Thyroid gland (tissue), 4 donors: ENCODE data around the gene PLEKHG3. TPM values are rescaled to one million over a fixed set of nuclear protein-coding genes. Genes with fewer than 3 reads are reported as not detected.

Experiments used
- DNase-seq, 2 donors: peaks; one replicate each; pipeline ENCODE4 v3.0.0-alpha.2; 2019
- H3K27ac ChIP-seq, 3 donors: fragments of 200-600 bp; sonication (generic); 1 replicate in 2 of 3; 2 replicates in 1 of 3; pipeline ENCODE4 v1.5.1; 2016 to 2019; ENCODE audit warnings: mild to moderate bottlenecking in 1 of 3, moderate library complexity in 1 of 3
- H3K27me3 ChIP-seq: fragments of 200-600 bp; sonication (generic); one replicate; pipeline ENCODE4 v1.5.1; 2019
- H3K36me3 ChIP-seq, 2 donors: fragments of 200-600 bp; sonication (generic); one replicate each; pipeline ENCODE4 v1.5.1; 2016 to 2019
- H3K4me1 ChIP-seq, 2 donors: fragments of 200-600 bp; sonication (generic); one replicate each; pipeline ENCODE4 v1.5.1; 2017 to 2019
- H3K4me3 ChIP-seq, 3 donors: fragments of 200-600 bp; sonication (generic); replicated peaks in 1 of 3; 1 replicate in 2 of 3; 2 replicates in 1 of 3; pipeline ENCODE4 v1.5.1; 2016; ENCODE audit warnings: mild to moderate bottlenecking in 1 of 3
- H3K9me3 ChIP-seq: fragments of 200-600 bp; sonication (generic); one replicate; pipeline ENCODE4 v1.5.1; 2017
- POLR2A ChIP-seq, 2 donors: fragments of 450-650 bp; IDR thresholded peaks; one replicate each; pipeline ENCODE4 v1.6.1; 2017; ENCODE audit warnings: antibody characterized with exemption in 2 of 2, mild to moderate bottlenecking in 2 of 2, moderate library complexity in 1 of 2
- WGBS, 2 donors: methylation state at CpG; one replicate each; pipeline ENCODE4 v1.1.5; 2017; 5-methylcytosine and 5-hydroxymethylcytosine counted together
- intact Hi-C: fragments of 100-400 bp; cut with DNase I; formaldehyde crosslinking; loops from one replicate; pipeline ENCODE4 v1.15.1; 2023
- total RNA-seq, 4 donors: library from RNA; depleted of rRNA; stranded (reverse); fragments of >200 nt; gene quantifications; one replicate each; pipeline ENCODE4 v1.2.3, GENCODE V29; 2016
- TF ChIP-seq, protein P1 (sequence below), 6 experiments: fragments of 200-600 bp in 3 of 6; fragments of 450-650 bp in 3 of 6; sonication (generic) in 3 of 6; IDR thresholded peaks; one replicate each; pipeline ENCODE4 v1.5.1; 2016 to 2019; ENCODE audit warnings: antibody characterized with exemption in 6 of 6, mild to moderate bottlenecking in 2 of 6, inconsistent platforms in 1 of 6, moderate library complexity in 1 of 6

The PLEKHG3 gene
- total RNA-seq, 4 donors from 2014 or later: 41.0 to 83.0 (median 54.6) TPM

DNA sequence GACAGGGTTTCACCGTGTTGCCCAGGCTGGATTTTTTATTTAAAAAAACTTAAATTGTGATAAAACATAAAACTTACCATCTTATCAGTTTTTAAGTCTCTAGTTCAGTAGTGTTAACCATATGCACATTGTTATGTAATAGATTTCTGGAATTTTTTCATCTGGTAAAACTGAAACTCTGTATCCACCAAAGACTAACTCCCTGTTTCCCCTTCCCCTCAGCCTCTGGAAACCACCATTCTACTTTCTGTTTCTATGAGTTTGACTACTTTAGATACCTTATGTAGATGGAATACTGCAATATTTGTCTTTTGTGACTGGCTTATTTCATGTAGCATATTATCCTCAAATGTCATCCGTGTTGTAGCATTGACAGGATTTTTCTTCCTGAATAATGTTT lies 12.8 kb upstream of the PLEKHG3 start:
- TF ChIP-seq, protein P1, sequence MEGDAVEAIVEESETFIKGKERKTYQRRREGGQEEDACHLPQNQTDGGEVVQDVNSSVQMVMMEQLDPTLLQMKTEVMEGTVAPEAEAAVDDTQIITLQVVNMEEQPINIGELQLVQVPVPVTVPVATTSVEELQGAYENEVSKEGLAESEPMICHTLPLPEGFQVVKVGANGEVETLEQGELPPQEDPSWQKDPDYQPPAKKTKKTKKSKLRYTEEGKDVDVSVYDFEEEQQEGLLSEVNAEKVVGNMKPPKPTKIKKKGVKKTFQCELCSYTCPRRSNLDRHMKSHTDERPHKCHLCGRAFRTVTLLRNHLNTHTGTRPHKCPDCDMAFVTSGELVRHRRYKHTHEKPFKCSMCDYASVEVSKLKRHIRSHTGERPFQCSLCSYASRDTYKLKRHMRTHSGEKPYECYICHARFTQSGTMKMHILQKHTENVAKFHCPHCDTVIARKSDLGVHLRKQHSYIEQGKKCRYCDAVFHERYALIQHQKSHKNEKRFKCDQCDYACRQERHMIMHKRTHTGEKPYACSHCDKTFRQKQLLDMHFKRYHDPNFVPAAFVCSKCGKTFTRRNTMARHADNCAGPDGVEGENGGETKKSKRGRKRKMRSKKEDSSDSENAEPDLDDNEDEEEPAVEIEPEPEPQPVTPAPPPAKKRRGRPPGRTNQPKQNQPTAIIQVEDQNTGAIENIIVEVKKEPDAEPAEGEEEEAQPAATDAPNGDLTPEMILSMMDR (IDR thresholded peaks at IDR 0.05): no peak
- no peaks in the 10 kb centered on the region for H3K36me3 ChIP-seq
- H3K9me3 ChIP-seq: no peaks in the 10 kb centered on the region
- 93 to 94% methylated on average over 2 of the region's 2 CpGs for WGBS, 2 donors
- peaks cover 3 to 7% of the 10 kb centered on the region in 2 donors for H3K4me1 ChIP-seq
- DNase-seq: no peak
- no peak overlapping the region for H3K4me3 ChIP-seq
- intact Hi-C loops: no loop called here
- no peak overlapping the region for H3K27ac ChIP-seq
- no peaks in the 10 kb centered on the region for H3K27me3 ChIP-seq

DNA sequence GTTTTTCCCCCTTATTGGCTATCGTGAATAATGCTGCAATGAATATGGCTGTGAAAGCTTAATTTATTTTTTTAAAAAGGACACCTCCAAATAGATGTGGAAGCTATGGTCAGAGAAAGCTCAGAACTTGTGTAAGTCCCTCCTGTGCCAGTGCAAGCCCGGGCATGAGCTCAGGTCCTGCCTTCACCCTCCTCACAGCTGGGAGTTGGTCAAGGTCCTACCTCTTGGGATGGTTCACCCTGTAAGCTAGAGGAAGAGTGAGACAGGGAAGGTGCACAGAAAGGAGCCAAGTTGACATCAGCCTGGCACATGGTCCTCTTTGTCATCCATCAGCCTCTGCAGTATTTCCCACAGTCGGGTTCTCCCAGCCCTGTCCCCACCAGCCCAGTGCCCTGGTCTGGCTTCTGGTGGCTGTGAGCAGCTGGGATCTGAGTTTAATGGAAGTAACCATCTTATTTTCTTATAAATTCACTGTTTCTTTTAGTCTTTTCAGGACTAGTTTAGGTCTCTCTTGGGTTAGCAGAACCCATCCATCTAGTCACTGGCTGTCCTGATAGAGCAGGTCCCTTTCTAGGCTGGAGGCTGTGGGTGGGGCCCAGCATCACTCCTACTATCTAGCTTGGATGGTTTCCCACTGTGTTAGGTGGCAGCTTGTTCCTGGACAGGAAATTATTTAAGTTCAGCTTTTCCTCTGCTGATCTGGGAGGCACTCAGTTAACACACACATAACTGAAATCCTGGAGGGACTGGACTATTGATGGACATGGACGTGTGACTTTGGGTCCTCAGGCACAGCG lies 11.8 kb upstream of the PLEKHG3 start:
- intact Hi-C loops: no loop called here
- TF ChIP-seq POLR2A (IDR thresholded peaks at IDR 0.05): no peak
- TF ChIP-seq, protein P1 (IDR thresholded peaks at IDR 0.05): no peak
- DNase-seq: no peak

DNA sequence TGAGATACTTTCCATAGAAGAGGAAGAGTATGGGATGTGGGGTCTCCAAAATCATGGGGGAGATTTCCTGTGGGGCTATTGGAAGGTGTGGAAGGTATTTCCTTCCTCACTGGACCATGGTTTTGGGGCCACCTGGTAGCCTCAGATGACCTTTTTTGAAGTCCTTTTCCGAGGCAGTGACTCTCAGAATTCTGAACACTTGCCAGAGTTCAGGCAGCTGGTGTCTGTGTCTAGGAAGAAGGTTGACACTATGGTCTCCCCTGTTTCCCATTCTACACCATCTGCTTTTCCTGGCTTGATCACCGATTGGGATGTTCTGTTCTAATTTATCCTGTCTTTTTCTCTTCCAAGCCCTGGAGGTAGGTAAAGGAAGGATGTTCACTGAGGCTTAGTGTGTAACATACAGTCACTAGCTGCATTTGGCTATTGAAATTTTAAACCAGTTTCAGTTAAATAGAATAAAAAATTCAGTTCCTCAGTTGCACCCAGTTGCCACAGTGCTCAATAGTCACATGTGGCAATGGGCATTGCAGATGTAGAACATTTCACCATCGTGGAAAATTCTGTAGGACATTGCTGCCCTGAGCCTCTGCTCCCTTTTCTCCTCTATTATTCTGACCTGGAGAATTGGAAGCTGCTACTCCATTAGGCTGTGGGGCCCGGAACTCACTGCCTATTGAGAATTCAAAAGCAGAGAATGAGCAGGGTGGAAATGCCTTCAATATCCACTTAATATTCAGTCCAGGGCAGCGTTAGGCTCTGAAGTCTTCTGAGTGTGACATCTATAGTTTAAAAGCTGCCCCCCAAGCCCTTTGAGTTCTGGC lies 11.0 kb upstream of the PLEKHG3 start:
- no peak for DNase-seq
- no peaks in the 10 kb centered on the region for H3K36me3 ChIP-seq
- H3K4me3 ChIP-seq: no peak overlapping the region
- peak overlapping the region in 1 of 3 donors; percentile 46 for H3K27ac ChIP-seq
- intact Hi-C loops: no loop called here
- peaks cover 12 to 15% of the 10 kb centered on the region in 2 donors for H3K4me1 ChIP-seq
- no peaks in the 10 kb centered on the region for H3K27me3 ChIP-seq
- H3K9me3 ChIP-seq: no peaks in the 10 kb centered on the region
- 67 to 83% methylated on average over 5 of the region's 5 CpGs for WGBS, 2 donors
- TF ChIP-seq, protein P1 (IDR thresholded peaks at IDR 0.05): no peak
- no peak for TF ChIP-seq POLR2A (IDR thresholded peaks at IDR 0.05)

More for the DNA sequence above, 11.8 kb upstream of the PLEKHG3 start:
- no peak overlapping the region for H3K4me3 ChIP-seq
- WGBS, 2 donors: 90 to 92% methylated on average over 5 of the region's 5 CpGs
- no peak overlapping the region for H3K27ac ChIP-seq
- no peaks in the 10 kb centered on the region for H3K36me3 ChIP-seq
- H3K9me3 ChIP-seq: no peaks in the 10 kb centered on the region
- H3K27me3 ChIP-seq: no peaks in the 10 kb centered on the region
- H3K4me1 ChIP-seq: peaks cover 12 to 15% of the 10 kb centered on the region in 2 donors

DNA sequence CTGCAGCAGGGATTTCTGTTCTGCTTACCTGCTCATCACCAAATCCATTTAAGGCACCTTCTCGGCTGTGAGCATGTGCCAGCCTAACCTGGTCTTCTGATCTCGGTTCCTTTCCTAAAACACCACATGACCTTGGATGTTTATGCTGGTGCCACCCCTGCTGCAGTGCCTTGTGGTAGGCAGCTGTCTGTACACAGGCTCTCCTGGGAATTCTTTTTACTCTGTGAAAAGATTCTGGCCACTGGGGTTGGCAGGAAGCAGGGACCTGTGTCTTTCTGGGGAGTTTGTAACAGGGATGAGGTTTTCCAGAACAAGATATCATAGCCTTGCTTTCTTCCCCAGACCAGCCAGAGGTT lies 10.4 kb upstream of the PLEKHG3 start:
- Histone ChIP-seq H3K36me3 (no peaks in the 10 kb centered on the region), H3K27me3 (no peaks in the 10 kb centered on the region), H3K9me3 (no peaks in the 10 kb centered on the region), H3K4me1 (peaks cover 14 to 18% of the 10 kb centered on the region in 2 donors), H3K27ac (peak overlapping the region in 1 of 3 donors; percentile 46), H3K4me3 (no peak overlapping the region)
- WGBS, 2 donors: 63 to 89% methylated on average over 2 of the region's 2 CpGs
- TF ChIP-seq, protein P1 (IDR thresholded peaks at IDR 0.05): no peak
- no peak for TF ChIP-seq POLR2A (IDR thresholded peaks at IDR 0.05)
- no peak for DNase-seq
- intact Hi-C loops: no loop called here

DNA sequence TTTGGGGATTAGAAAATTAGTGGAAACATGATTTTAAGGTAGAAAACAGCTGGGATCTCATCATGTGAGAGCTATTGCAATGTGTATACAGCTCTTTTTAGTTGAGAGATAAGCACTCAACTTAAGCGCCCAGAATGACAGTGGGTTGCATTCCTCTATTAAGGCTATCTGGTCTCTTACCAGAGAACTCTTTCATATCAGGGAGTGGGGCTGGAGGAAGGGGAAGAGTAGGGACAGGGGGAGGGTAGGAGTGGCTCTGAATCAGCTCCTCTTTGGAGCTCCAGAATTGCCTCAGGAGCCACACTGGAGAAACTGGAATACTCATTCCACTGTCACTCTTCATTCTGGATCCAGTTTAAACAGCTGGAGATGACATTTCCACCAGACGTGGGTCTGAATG lies 9.2 kb upstream of the PLEKHG3 start:
- WGBS, 2 donors: 87 to 97% methylated on average over 2 of the region's 2 CpGs
- intact Hi-C loops: no loop called here
- H3K4me1 ChIP-seq: peaks cover 22 to 24% of the 10 kb centered on the region in 2 donors
- no peak for DNase-seq
- H3K4me3 ChIP-seq: no peak overlapping the region
- H3K27ac ChIP-seq: no peak overlapping the region
- H3K27me3 ChIP-seq: no peaks in the 10 kb centered on the region
- TF ChIP-seq, protein P1 (IDR thresholded peaks at IDR 0.05): no peak
- no peak for TF ChIP-seq POLR2A (IDR thresholded peaks at IDR 0.05)
- no peaks in the 10 kb centered on the region for H3K36me3 ChIP-seq
- no peaks in the 10 kb centered on the region for H3K9me3 ChIP-seq
